Measurements from ENCODE around the gene THSD4.

THSD4 gene

DNA sequence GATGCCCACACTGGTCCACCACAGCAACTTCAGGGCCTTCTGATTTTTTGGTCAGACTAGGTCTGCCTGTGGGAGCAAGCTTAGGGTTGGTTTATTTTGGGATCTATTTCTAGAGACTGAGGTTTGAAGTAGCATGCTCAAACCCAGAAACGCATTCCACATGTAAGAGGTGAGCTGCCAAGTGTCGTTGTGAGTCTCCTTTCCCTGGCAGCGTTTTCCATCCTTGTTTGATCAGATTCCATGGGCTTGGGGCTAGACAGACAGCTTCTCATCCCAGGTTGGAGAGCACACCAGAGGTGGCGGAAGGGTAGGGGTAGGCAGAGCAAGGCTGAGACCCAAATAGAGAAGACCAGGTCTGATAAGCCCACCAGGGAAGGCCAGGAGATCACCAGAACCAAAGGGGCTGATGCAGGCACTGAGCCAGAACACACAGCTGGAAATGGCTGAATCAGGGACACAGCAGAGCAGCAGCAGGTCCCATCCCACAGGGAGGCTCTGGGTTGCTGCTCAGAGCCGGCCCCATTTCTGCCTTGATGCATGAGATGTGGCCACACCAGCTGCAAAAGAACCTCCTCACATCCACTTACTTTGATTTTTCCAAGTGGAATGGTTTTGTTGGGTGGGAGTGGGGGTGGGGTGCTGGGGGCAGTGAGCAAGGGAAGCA lies 186.8 kb downstream of the THSD4 start:
- ChIA-PET POLR2A (no interaction called here), CTCF (no interaction called here)
- TF ChIP-seq, protein P1, sequence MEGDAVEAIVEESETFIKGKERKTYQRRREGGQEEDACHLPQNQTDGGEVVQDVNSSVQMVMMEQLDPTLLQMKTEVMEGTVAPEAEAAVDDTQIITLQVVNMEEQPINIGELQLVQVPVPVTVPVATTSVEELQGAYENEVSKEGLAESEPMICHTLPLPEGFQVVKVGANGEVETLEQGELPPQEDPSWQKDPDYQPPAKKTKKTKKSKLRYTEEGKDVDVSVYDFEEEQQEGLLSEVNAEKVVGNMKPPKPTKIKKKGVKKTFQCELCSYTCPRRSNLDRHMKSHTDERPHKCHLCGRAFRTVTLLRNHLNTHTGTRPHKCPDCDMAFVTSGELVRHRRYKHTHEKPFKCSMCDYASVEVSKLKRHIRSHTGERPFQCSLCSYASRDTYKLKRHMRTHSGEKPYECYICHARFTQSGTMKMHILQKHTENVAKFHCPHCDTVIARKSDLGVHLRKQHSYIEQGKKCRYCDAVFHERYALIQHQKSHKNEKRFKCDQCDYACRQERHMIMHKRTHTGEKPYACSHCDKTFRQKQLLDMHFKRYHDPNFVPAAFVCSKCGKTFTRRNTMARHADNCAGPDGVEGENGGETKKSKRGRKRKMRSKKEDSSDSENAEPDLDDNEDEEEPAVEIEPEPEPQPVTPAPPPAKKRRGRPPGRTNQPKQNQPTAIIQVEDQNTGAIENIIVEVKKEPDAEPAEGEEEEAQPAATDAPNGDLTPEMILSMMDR (IDR thresholded peaks at IDR 0.05; ENCODE audit: control extremely low read depth, extremely low read depth, low read depth, missing control alignments), result no peak
- DNase-seq (ENCODE audit: extremely low spot score), result no peak

DNA sequence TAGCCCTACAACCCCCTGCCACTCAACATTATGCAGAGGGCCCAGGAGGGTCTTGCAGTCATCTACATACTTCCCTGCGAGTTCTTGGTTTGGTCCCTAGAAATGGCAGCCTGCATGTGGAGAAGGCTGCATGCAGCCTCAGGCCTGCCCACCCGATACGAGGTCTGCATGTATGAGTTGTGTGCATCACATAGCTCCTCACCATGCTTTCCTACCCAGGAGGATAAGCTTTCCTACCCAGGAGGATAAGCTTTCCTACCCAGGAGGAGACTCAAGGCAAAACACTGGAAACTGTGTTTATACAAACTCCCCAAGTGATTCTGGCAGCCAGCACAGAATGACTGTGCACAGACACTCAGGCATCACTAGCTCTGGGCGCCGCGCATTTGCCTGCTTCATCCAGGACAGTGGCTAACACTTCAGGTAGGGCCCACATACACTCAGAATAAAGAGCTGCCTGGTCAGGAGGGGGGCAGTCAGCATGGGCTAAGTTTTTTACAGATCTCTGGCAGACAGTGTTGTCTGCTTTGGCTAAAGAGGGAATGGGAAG lies 187.7 kb downstream of the THSD4 start:
- POLR2A ChIA-PET, result no interaction called here
- DNase-seq (ENCODE audit: extremely low spot score), result no peak
- CTCF ChIA-PET, result no interaction called here
- TF ChIP-seq, protein P1 (IDR thresholded peaks at IDR 0.05; ENCODE audit: control extremely low read depth, extremely low read depth, low read depth, missing control alignments), result no peak

DNA sequence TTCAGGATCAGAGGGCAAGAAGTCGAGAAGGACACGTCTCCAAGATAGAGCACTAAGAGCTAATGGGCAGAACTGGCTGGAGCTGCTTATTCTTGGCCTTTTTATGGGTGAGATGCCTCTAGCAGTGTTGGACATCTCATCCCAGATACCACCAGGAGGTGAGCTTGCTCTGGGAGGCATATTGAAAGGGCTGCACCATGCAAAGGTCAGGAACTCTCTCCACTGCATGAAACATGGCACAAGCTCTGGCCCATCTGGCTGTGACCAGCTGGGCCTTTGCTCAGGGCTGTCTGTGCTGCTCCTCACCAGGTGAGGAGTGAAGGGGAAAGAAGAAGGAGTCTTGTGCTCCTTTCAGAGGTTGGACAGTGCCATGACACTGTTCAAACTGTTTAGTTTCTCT lies 188.7 kb downstream of the THSD4 start:
- TF ChIP-seq, protein P1 (IDR thresholded peaks at IDR 0.05; ENCODE audit: control extremely low read depth, extremely low read depth, low read depth, missing control alignments), result no peak
- no peak for DNase-seq (ENCODE audit: extremely low spot score)
- ChIA-PET POLR2A (no interaction called here), CTCF (no interaction called here)

DNA sequence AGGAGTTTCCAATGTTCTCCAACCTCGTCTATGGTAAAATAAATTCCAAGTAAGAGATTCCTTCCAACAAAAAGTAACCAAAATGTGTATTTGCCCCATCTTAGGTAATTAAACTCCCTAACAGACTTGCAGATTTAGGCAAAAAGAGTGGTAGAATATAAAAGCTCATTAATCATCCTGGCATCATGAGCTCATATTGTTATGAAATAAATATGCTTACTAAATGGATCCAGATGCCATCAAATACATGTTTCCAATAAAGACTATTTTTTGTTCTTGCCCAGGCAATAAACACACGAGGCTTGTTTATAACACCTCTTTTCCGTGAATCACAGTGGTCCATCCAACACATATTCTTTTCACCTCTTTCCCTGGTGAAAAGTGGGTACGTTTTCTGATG lies 189.4 kb downstream of the THSD4 start:
- TF ChIP-seq, protein P1 (IDR thresholded peaks at IDR 0.05; ENCODE audit: control extremely low read depth, extremely low read depth, low read depth, missing control alignments), result no peak
- ChIA-PET POLR2A (no interaction called here), CTCF (interaction anchor here (1.7 kb wide), 1 partner anchor 9 kb away, joined by 5 read pairs; no protein-coding TSS in a partner anchor)
- DNase-seq (ENCODE audit: extremely low spot score), result no peak

DNA sequence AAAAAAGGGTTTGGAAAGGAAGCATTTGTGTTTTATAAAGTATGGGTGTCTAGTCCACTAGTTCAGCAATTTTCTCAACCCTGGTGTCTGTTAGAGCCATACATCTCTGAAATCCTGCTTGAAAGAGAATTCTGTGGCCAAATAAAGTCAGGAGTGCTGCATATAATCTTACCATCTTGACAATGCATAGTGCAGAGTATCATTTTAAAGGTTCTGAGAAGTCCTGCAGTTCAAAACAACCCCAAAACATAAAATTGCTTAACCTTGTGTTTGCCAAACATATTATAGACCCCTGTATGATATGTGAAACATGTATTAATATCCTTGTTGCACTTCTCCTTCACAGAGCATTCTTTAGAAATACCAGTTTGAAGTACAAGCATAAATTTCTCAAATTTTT lies 191.3 kb downstream of the THSD4 start:
- ChIA-PET POLR2A (no interaction called here), CTCF (no interaction called here)
- DNase-seq (ENCODE audit: extremely low spot score), result no peak
- TF ChIP-seq, protein P1 (IDR thresholded peaks at IDR 0.05; ENCODE audit: control extremely low read depth, extremely low read depth, low read depth, missing control alignments), result no peak

DNA sequence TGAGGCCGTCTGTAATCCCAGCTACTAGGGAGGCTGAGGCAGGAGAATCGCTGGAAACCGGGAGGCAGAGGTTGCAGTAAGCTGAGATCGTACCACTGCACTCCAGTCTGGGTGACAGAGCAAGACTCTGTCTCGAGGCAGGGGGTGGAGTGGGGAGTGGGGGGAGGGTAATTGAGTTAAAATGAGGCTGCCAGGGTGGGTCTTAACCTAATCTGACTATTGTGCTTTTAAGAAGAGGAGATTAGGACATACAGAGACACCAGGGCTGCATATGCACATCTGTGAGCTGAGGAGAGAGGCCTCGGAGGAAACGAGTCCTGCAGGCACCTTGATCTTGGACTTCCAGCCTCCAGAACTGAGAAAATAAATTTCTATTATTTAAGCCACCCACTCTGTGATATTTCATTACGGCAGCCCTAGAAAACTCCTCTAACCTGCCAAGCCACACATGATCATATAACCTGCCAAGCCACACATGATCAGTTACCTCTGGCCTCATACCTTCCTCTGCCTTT lies 197.0 kb downstream of the THSD4 start:
- ChIA-PET CTCF (no interaction called here), POLR2A (no interaction called here)
- TF ChIP-seq, protein P1 (IDR thresholded peaks at IDR 0.05; ENCODE audit: control extremely low read depth, extremely low read depth, low read depth, missing control alignments), result no peak
- no peak for DNase-seq (ENCODE audit: extremely low spot score)

All from GM10248 (cell line).